ENCODE results near the gene HERC3.
A peak's percentile ranks its signal among the peaks of the same experiment; 100 is the strongest.

Gene HERC3

DNA sequence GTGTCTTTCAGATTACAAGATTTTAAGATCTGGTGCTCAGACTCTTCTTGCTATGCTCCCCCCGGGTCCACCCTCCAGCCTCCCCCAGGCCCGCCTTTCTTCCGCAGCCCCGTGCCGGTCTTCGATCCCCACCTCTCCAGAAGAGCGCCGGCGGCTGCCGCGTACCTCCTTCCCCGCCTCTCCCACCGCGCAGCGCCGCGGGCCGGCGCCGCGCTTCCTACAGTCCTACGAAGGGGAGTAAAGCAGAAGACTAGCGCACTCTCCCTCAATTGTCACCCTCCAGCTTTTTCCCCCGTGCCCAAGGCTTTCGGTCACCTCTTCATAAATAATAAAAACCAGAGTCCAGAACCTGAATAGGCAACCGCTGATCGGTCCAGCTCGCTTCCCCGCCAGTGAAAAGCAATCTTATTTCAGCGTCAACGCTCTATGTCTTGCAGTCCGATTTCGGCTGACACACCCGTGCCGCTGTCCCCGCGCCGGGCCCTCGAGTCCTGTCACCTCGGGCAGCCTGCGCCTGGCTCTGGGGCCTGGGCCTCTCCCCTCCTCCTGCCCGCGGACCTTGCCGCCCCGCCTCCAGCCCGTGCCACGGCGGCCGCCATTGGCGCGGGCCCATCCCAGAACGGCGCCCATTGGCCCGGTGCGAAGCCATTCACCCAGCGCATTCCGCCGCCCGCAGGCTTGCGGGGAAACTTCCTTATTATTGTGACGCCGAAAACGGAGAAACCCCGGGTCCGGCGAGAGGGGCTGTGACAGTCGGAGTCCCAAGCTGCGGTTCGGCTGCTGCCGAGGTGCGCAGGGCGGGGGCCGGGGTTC, at the start of gene HERC3:
Gene HERC3, plus strand, starts transcription at position 694 of the 813 bp plus-strand sequence. CDS start 13,344 bp downstream, outside the sequence.
- DNase-seq (ENCODE audit: low spot score), result peak; percentile 77

DNA sequence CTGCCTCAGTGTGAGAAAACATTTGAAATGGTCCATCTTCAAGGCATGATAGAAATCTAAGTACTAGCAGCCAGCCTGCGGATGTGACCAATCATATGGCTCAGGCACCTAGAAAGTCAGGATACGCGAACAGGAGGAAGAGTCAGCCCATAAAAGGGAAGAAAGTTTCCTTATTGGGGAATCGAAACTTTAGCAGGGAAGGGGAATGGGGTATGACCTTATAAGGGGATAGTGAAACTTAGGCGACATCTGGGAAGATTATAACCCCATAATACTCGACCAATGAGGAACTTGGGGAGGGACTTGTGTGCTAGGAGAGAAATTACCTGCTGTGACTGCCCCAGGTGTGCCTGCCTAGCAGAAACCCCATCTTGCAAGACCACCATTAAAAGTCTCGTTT, 42.5 kb upstream of the HERC3 start:
- no peak for DNase-seq (ENCODE audit: low spot score)

DNA sequence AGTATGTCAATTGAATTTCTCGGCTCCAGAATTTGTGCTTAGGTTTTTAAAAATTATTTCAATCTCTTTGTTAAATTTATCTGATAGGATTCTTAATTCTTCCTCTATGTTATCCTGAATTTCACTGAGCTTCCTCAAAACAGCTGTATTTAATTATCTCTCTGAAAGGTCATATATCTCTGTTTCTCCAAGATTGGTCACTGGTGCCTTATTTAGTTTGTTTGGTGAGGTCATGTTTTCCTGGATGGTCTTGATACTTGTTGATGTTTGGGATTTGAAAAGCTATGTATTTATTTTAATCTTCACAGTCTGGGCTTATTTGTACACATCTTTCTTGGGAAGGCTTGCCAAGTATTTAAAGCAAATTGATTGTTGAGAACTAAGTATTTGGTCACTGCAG, 24.7 kb upstream of the HERC3 start:
- DNase-seq (ENCODE audit: low spot score), result no peak

DNA sequence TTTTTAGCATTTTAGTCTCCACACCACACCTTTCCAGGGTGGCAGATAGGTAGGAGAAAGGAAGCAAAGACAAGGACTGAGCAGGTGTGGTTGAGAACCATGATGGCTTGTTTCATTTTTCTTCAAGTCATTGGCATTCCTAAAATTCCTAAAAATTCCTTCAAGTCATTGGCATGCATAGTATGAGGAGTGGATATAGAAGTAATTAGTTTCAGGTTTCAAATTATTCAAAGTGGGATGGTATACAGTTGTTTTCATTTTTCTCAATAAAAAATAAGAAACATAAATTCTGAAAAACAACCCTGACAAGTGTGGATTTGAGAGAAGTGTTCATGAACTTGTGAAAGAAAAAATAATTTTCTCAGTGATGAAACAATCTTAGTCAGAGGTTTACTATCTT, 22.3 kb upstream of the HERC3 start:
- DNase-seq (ENCODE audit: low spot score), result no peak

DNA sequence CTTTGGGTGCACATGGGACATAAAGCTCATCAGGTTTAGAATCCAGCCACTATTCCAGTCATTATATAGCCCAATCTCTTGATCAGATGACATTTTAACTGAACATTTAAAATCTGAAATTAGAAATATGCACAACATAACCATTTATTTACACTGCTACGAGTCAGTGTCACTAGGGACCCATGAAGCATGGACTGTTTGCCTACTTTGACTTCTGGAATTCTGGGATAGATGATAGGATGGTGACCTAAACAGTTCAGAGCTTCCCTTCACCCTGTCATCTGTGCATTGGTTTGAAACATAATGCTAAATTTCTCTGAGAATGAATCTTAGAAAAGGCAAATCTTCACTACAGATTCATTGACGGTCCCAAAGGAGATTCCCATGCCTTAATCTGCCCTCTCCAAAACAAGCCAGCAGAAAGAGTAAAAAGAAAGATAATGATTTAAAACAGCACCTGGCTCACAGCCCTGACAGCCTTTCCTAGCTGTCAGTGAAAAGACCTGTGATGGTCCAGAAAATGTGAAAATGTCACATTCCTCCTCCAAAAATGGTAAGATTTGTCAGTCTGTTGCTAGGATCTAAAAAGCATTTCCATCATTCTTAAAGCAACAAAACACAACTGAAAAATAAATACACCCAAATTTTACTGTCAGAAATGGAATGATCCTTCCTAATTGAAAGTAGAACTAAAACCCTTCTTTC, 18.9 kb upstream of the HERC3 start:
- no peak for DNase-seq (ENCODE audit: low spot score)

DNA sequence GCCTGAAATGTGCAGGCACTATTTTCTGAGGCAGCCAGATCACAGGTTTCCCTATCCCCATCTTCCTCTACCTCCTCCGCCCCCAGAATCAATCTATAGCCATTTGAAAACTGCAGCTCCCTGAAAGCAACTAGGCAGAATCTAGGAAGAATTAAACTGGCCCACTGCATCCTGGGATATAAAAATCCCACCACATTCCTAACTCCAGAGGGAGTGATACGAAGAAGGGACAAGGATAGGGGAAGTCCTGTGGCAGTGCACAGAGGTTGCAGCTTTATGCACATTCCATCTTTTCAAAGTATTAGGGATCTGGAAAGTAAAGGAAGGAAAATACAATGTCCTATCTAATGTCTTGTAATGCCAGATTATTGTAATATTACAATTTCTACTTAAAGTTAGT, 18.3 kb upstream of the HERC3 start:
- no peak for DNase-seq (ENCODE audit: low spot score)

DNA sequence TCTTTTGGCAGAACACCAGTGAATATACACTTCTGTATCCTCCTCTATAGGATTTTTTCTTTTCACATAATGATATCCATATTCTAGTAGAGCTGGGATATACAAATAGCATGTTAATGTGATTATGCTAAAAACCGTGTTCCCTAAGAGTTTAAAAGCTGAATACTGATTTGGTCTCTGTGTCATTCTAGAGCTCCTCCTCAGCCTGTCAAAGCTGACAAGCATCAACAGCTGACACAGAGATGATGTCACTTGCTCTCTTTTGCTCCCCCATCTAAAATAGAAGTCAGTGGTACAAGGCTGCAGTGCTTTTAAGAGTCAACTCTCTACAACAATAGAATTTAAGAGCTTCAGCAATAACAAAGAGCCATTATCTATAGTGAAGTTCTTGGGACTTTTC, 17.1 kb upstream of the HERC3 start:
- DNase-seq (ENCODE audit: low spot score), result no peak

DNA sequence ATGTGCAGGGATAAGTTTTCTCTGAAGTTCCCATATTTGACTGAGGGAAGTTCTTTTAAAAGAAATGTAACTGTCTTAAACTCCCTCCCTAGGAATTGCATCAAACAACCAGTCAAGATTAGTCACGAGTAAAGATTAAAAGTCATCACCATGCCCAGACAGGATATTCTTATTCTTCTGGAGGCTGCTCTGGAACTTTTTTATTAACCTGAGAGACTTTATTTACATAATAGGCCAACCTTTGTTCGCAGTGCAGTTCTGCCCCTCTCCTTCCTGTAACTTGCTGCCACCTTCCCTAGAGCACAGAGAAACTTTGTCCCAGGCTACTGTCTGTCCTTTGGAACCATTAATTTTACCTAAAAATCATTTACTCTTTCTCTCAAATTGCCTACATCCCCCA, 9.8 kb upstream of the HERC3 start:
- DNase-seq (ENCODE audit: low spot score), result no peak

DNA sequence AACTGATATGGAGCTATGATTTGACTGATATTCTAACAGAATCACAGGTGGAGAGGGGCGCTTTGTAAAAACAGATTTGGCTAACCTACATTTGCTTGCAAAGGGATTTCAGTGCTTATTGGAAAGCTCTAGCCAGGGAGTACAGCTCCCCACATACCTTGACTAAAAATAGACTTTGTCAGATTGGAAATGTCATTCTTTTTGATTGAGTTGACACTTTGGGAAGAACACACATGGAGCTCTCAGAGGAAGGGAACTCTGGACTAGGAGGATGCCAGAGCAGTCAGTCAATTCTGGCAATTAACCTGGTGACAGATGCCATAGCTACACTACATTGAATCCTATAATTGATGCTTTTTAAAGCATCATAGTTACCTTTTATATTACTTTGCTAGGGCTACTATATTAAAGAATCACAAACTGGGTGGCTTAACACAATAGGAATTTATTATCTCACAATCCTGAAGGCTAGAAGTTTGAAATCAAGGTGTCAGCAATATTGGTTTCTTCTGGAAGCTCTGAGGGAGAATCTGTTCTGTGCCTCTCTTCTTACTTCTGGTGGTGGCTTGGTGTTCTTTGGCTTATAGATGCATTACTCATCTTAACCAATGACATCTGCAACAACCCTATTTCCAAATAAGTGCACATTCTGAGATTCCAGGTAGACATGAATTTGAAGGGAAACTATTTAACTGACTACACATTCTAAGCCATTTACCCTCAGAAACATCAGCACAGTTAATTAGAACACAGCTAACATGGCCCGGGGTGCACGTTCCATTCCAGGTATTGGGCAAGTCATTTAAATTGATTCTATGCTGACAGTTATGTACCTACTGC, 8.4 kb upstream of the HERC3 start:
- DNase-seq (ENCODE audit: low spot score), result no peak

DNA sequence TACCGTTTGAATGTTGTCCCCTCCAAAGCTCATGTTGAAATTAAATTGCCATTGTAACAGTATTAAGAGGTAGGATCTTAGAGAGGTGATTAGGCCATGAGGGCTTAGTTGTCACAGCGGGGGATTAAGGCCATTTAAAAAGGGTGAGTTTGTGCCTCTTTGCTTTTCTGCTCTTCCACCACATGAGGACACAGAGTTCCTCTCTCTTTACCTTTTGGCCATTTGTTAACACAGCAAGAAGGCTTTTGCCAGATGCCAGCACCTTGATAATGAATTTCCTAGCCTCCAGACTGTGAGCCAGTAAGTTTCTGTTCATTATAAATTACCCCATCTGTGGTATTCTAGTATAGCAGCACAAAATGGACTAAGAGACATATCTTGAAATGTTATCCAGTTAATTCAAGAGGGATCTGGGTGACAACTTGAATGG, 7.8 kb upstream of the HERC3 start:
- no peak for DNase-seq (ENCODE audit: low spot score)

DNA sequence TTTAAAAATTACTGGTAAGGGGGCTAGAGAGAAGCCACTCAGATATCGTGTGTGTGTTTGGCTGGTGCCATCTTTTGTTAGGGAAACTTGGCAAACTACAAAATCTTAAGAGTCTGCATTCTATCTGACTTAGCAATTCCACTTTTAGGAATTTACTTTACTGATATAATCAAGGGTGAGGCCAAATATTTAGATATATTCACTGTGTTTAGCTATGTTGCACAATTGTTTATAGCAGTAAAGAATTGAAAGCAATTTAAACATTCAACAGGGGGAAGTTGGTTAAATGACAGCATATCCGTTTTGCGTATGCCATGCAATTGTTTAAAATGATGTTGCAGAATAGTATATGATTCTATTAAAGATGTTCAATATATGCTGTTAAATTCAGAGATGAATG, 6.4 kb upstream of the HERC3 start:
- DNase-seq (ENCODE audit: low spot score), result no peak

DNA sequence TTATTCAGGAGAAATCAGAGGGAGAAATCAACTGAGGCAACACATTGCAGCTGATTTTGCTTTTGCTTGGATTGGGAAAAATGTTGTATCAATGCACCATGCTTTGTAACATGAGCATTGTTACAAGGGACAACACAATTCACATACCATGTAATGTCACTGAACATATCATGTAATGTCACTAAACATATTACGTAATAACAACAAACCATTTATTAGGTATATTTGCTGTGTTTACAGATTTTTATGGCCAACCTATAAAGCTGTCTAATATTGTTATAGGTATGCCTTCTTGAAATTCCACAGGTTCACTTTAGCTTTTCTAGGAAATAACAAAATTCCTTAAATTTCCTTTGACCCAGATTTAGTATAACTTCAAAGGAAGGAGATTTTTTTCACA, 5.0 kb upstream of the HERC3 start:
- no peak for DNase-seq (ENCODE audit: low spot score)

DNA sequence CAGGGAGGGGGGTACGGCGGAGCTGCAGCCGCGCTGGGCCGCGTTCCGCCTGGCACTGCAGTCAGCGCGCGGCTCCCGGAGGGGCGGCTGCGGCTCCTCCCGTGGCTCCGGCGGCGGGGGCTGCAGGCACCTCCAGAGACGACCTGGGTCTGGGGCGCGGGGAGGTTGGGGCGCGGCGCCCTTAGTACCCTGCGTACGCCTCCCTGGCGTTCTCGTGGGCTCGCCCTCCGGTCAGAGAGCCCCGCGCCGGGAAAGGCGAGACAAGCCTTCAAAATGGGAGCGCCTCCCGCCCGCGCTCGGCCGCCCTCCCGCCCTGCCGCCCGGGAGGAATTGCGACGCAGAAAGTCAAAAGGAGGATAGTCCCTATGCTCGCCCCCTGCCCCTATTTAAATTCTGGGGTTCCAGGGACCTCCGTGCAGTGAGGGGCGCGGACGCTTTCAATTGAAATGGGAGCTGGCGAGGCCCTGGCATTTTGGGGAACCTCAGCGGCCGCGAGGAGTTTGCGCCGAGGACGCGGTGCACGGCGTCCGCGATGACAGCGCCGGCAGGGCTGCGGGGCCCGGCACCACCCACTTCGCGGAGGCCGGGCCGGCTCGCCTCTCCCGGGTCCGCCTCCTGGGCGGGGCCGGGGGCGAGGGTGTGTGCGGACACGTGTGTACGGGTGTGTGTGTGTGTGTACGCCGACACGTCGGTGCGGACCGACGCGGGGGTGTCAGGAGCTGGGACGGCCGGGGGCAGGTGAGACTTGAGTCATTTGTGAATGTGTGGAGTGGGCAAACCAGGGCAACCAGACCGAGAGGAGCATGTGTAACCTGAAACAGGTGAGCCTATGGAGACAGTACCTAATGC, 544 bp downstream of the HERC3 start:
- peak; percentile 69 for DNase-seq (ENCODE audit: low spot score)

DNA sequence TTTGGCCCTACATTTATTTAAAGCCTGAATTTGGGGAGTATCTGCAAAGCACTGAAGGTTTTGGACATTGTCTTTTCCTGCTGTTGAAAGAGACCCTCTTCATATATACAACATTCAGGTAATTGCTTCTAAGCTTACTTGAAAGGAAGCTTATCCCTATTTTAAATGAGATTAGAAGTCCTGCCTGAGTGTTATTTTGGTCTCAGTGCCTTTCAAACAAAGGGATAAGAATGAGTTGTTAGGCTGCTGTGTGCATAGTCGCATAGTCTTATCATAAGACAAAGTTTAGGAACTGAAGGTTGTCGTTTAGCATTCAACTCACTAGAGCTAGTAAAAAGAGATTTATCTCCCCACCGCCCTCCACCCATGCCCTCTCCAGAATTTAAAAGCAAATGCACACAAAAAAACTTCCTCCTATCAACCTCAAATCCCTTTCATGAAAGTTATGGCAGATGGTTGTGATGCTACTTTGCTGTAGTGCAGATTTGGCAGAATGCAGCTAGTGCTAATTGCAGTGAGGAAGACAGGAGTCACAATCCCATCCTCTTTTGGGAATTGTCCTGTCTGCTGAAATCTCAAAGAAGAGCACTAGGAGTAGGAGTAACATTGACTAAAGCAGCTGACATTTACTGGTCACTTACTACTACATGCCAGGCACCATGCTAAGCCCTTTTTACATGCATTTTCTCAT, 5.8 kb downstream of the HERC3 start:
- DNase-seq (ENCODE audit: low spot score), result no peak

DNA sequence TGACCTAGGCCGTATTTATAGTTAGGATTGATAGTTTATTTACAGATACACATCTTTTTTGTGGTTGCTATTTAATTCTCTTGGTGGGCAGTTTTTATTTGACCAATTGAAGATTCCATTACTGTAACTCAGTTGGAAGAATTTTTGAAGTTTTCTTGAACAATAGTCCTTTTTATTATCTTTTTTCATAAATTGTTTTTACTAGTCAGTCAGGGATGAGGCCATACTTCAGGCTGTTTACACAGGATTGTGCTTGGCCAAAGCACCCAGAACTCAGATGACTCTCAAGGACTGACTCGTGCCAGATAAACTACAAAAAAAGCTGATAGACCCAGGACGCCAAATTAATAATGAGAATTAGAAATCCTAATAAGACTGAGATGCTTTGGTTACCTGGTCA, 7.0 kb downstream of the HERC3 start:
- DNase-seq (ENCODE audit: low spot score), result peak; percentile 46

DNA sequence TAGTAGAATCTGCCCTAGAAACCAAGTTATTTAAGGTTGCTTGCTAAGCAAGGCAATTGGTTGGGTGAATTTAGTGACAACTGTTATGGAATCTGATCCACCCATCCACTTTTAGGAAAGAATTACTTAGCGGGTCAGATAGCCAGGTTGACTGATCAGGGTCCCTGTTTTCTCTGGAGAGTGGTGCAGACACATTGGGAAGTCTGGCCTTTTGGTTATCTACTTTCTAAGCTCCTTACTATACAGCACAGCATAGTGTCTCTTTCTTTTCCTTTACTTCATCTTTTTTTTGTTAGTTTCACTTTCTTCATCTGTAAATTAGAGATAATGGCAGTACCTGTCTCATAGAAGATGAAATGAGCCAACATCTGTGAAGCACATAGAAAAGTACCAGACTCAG, 7.4 kb downstream of the HERC3 start:
- peak; percentile 33 for DNase-seq (ENCODE audit: low spot score)

DNA sequence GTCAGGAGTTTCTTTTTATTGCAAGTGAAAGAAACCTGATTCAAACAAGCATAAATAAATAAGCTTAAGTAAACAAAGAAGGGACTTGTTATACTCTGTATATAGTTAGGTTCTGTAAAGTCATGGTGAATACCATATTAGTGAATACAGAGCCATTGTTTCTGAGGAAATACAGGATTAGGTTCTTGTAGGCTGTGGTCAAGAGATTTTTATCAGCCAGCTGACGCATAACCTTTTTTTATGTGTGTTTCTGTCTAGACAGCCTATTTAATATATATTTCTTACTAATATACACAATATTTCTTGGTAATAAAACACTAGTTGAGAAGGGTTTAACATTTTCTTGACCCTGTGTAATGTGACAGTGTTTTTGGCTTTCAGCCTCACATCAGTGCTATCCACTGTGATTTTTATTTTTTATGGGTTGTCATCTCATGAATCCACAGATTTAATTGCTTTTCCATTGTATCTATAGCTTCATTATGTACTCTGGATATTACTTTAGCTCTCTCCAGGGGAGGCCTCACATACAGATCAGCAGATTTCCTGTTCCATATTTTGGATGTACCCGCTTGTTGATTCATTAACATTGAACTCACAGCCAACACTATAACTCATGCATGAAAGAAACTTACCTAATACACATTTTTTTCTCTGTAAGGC, 8.0 kb downstream of the HERC3 start:
- DNase-seq (ENCODE audit: low spot score), result peak; percentile 89

DNA sequence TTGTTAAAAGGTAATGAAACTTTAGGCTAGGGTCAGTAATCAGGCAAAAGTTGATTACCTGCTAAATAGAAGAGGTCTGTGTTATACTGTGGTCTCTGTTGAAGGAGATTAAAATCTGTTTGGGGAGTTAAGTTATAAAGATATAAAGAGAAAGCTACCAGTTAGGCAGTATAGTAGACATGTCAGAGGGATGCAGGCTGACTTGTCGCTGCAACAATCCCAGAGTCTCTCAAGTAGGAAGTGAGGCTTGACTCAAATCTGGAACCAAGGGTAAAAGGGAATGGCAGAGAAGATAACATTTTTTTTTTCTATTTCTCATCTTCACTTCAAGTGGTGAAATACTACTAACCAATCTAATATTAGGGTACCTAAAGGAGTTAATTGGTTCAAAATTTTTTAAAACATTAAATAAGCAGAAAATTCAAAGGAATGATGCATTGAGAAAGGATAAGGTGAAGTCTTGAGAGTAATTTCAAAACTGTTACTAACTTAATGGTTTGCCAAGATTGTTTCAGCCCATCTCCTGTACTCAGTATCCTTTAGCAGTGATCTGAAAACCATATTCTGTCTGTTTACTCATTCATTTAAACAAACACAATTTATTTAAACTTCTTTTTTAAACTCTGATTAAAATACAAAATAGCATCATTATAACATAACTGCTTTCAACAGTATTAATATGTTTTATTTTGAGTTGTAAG, 12.8 kb downstream of the HERC3 start:
- DNase-seq (ENCODE audit: low spot score), result no peak

DNA sequence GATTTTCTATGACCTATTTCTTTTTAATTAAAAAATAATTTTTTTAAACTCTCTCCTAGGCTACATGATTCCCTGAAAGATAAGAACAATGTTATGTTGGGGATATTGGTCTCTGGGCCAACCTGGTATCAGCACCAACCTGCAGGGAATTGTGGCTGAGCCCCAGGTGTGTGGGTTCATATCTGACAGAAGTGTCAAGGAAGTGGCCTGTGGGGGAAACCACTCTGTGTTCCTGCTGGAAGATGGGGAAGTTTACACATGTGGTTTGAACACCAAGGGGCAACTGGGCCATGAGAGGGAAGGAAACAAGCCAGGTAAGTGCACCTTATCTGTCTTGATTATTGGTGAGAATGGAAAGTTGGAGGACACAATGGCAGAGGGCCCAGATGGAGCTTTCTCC, 13.5 kb downstream of the HERC3 start:
- DNase-seq (ENCODE audit: low spot score), result no peak

DNA sequence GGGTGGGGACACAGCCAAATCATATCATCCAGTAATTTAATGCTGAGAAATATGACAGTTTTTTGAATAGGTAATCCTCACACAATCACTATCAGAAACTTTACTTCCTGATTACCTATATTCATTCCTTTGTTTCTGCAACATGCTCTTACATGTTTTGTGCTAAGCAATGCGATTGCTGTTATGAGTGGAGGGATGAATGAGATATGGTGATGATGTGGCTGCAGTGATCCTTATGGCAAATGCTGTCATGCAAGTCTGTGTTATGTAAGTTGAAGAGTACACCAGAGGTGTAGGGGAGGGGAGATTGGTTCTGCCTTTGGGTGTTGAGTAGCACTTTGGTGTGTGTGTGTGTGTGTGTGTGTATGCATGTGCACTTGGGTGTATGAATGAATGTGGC, 14.6 kb downstream of the HERC3 start:
- DNase-seq (ENCODE audit: low spot score), result no peak

All from COLO829 (cell line).